A673 (cell line): ENCODE results near the gene OR51E1. TPM values are rescaled to one million over a fixed set of nuclear protein-coding genes. Genes with fewer than 3 reads are reported as not detected.

ENCODE experiments used
- BruUV-seq: library from RNA; stranded (reverse); fragments of 400-500 nt; replicated peaks from 2 replicates; lab custom pipeline; 2021; lab: Mats Ljungman, UMichigan
- CTCF ChIA-PET: fragments of 300-600 bp; sonication (Branson Sonifier 250); formaldehyde crosslinking; loops from one replicate; lab custom pipeline; 2022; ENCODE audit warnings: antibody characterized with exemption; lab: Charles Lee
- POLR2A ChIA-PET: fragments of 300-600 bp; sonication (Branson Sonifier 250); formaldehyde crosslinking; loops from one replicate; lab custom pipeline; 2022; ENCODE audit warnings: antibody characterized with exemption; ENCODE audit not compliant: low non-redundant PET; lab: Charles Lee
- DNase-seq: peaks from one replicate; pipeline ENCODE4 v3.0.0-alpha.2; 2015; ENCODE audit warnings: low spot score
- H3K27ac ChIP-seq: fragments of 200-600 bp; sonication (generic); 2 replicates; pipeline ENCODE4 v1.5.1; 2016; ENCODE audit warnings: mixed run types, low read depth, mild to moderate bottlenecking, mixed read lengths, antibody characterized with exemption, low read length; ENCODE audit not compliant: poor library complexity, severe bottlenecking
- H3K27me3 ChIP-seq: fragments of 200-600 bp; sonication (generic); replicated peaks from 2 replicates; pipeline ENCODE4 v1.6.1; 2017; ENCODE audit warnings: mixed run types, low read depth, mild to moderate bottlenecking, mixed read lengths, antibody characterized with exemption, low read length; ENCODE audit not compliant: insufficient read depth, poor library complexity
- H3K36me3 ChIP-seq: fragments of 200-600 bp; sonication (generic); 2 replicates; pipeline ENCODE4 v1.6.1; 2016; ENCODE audit warnings: mixed run types, mild to moderate bottlenecking, mixed read lengths, antibody characterized with exemption, low read length; ENCODE audit not compliant: insufficient read depth, poor library complexity, severe bottlenecking
- H3K4me1 ChIP-seq: fragments of 200-600 bp; sonication (generic); 2 replicates; pipeline ENCODE4 v1.6.1; 2017; ENCODE audit warnings: mixed run types, mild to moderate bottlenecking, mixed read lengths, antibody characterized with exemption, low read length; ENCODE audit not compliant: insufficient read depth, poor library complexity, severe bottlenecking
- H3K4me3 ChIP-seq: fragments of 200-600 bp; sonication (generic); 2 replicates; pipeline ENCODE4 v1.5.1; 2016; ENCODE audit warnings: low read depth, mixed run types, mild to moderate bottlenecking, mixed read lengths, low read length; ENCODE audit not compliant: poor library complexity, severe bottlenecking
- H3K9me3 ChIP-seq: fragments of 200-600 bp; sonication (generic); 2 replicates; pipeline ENCODE4 v1.6.1; 2016; ENCODE audit warnings: mixed run types, low read depth, mild to moderate bottlenecking, mixed read lengths, antibody characterized with exemption, low read length; ENCODE audit not compliant: poor library complexity, severe bottlenecking
- EZH2 ChIP-seq: fragments of 200-600 bp; sonication (generic); IDR thresholded peaks from 2 replicates; pipeline ENCODE4 v1.6.1; 2017; ENCODE audit warnings: borderline replicate concordance, low read depth, mild to moderate bottlenecking, mixed read lengths, antibody characterized with exemption, low read length; ENCODE audit not compliant: poor library complexity, severe bottlenecking
- intact Hi-C: fragments of 100-400 bp; cut with micrococcal nuclease; formaldehyde crosslinking; loops from one replicate; pipeline ENCODE4 v1.10.0; 2022; ENCODE audit not compliant: unreplicated experiment
- total RNA-seq: library from RNA; stranded (reverse); gene quantifications from 2 replicates; pipeline ENCODE4 v1.2.3, GENCODE V29; 2021
- TF ChIP-seq, protein P1 (sequence below): fragments of 300-800, 200-600 bp; sonication (generic); conservative IDR thresholded peaks from 2 replicates; pipeline ENCODE4 v1.5.1; 2017; ENCODE audit warnings: low read depth, mild to moderate bottlenecking, antibody characterized with exemption, low read length, moderate library complexity, mixed read lengths

Gene OR51E1
- total RNA-seq, 1 experiment from 2014 or later: not detected

DNA sequence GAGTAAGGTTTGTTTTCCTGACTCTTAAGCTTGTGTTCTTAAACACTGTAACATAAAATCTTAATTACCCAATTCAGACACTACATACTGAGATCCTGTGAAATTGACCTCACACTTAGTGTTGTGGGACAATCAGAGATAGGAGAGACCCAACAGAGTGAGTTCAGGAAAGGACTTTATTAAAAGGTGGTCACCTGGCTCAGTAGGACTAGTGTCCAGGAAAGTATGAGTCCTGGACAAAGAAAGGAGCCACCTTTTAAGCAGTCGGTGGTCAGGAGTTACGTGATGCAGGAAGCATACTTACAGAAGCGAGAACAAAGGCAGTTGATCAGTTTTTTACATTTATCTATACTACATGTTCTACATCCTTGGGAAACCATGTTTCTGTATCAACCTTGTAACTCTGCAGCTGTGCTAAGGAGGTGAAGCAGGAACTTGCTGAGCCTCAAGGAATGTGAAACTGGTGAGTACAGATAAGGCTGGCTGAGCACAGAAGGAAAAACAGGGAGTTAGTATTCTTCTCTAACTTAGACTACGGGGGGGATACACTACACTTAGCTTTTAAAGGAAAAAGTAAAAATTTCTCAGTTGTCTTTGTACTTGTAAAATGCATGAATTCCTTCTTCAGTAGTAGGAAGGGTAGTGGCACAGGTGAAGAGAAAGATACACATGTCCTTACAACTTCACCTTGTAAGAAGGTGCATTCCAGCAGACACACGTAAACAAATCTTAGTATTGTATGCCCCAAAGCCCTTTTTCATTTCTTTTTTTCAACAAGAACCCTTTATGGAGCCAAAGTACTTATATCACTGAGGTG is 15.1 kb downstream of the OR51E1 start:
- DNase-seq: no peak
- Histone ChIP-seq H3K4me3 (no peak overlapping the region), H3K9me3 (no peaks in the 10 kb centered on the region), H3K4me1 (no peaks in the 10 kb centered on the region), H3K27me3 (no peaks in the 10 kb centered on the region), H3K36me3 (no peaks in the 10 kb centered on the region), H3K27ac (no peak overlapping the region)
- ChIA-PET POLR2A (no interaction called here), CTCF (no interaction called here)
- intact Hi-C loops: no loop called here
- TF ChIP-seq, protein P1, sequence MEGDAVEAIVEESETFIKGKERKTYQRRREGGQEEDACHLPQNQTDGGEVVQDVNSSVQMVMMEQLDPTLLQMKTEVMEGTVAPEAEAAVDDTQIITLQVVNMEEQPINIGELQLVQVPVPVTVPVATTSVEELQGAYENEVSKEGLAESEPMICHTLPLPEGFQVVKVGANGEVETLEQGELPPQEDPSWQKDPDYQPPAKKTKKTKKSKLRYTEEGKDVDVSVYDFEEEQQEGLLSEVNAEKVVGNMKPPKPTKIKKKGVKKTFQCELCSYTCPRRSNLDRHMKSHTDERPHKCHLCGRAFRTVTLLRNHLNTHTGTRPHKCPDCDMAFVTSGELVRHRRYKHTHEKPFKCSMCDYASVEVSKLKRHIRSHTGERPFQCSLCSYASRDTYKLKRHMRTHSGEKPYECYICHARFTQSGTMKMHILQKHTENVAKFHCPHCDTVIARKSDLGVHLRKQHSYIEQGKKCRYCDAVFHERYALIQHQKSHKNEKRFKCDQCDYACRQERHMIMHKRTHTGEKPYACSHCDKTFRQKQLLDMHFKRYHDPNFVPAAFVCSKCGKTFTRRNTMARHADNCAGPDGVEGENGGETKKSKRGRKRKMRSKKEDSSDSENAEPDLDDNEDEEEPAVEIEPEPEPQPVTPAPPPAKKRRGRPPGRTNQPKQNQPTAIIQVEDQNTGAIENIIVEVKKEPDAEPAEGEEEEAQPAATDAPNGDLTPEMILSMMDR: no peak
- TF ChIP-seq EZH2: no peak
- BruUV-seq: no TSS peak

DNA sequence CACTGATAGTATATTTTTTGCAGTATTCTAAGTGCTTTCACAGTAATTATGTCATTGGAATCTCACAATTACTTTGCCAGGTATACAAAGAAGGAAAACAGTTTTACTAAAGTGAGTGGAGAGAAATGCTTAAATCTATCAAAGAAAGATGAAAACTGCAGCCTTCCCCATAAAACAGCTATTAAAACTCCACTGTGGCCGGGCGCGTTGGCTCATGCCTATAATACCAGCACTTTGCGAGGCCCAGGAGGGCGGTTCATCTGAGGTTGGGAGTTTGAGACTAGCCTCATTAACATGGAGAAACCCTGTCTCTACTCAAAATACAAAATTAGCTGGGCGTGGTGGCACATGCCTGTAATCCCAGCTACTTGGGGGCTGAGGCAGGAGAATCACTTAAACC is 19.1 kb downstream of the OR51E1 start:
- POLR2A ChIA-PET: no interaction called here
- no TSS peak for BruUV-seq
- intact Hi-C loops: no loop called here

DNA sequence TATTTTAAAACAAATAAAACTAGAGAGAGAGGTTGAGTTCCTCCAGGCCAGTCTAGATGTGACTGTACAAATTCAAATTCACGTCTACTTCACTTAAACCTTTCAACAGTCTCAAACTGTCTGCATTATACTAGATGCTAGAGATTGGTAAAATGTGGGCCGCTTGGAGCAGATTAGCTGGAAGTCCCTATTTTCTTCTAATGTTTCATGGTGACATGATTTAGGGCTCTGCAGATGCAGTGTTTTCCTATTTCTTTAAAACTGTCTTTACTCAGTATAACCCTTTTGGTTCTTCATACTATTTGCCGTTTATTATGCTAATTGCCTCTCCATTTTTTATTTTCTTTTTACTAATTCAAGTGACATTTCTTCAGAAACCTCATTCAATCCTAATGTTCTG is 20.4 kb downstream of the OR51E1 start:
- H3K36me3 ChIP-seq: no peaks in the 10 kb centered on the region
- H3K9me3 ChIP-seq: no peaks in the 10 kb centered on the region
- no peak for TF ChIP-seq EZH2
- TF ChIP-seq, protein P1: no peak
- H3K27me3 ChIP-seq: peaks cover 7% of the 10 kb centered on the region
- no peak overlapping the region for H3K4me3 ChIP-seq
- no peak for DNase-seq
- H3K4me1 ChIP-seq: no peaks in the 10 kb centered on the region
- POLR2A ChIA-PET: no interaction called here
- no peak overlapping the region for H3K27ac ChIP-seq
- BruUV-seq: no TSS peak
- intact Hi-C loops: no loop called here
- CTCF ChIA-PET: no interaction called here

More for the DNA sequence above, 19.1 kb downstream of the OR51E1 start:
- H3K36me3 ChIP-seq: no peaks in the 10 kb centered on the region
- no peak for DNase-seq
- H3K27me3 ChIP-seq: peaks cover 7% of the 10 kb centered on the region
- TF ChIP-seq EZH2: no peak
- TF ChIP-seq, protein P1: no peak
- no peaks in the 10 kb centered on the region for H3K9me3 ChIP-seq
- no peak overlapping the region for H3K4me3 ChIP-seq
- H3K27ac ChIP-seq: no peak overlapping the region
- no peaks in the 10 kb centered on the region for H3K4me1 ChIP-seq
- CTCF ChIA-PET: no interaction called here
